DMS53 (cell line): ENCODE data around the gene LRBA.

Source experiments
- DNase-seq: peaks from one replicate; lab custom pipeline; 2025; lab: John Stamatoyannopoulos, UW

The LRBA gene

GRCh38 chr4:150278206-150278605, 736.9 kb downstream of the LRBA start:
- no peak for DNase-seq

- peak; percentile 29 for DNase-seq
Measured at GRCh38 chr4:150268444-150268843, 746.6 kb downstream of the LRBA start.

- DNase-seq = no peak
Measured at GRCh38 chr4:150265806-150266205, 749.3 kb downstream of the LRBA start.

DNA sequence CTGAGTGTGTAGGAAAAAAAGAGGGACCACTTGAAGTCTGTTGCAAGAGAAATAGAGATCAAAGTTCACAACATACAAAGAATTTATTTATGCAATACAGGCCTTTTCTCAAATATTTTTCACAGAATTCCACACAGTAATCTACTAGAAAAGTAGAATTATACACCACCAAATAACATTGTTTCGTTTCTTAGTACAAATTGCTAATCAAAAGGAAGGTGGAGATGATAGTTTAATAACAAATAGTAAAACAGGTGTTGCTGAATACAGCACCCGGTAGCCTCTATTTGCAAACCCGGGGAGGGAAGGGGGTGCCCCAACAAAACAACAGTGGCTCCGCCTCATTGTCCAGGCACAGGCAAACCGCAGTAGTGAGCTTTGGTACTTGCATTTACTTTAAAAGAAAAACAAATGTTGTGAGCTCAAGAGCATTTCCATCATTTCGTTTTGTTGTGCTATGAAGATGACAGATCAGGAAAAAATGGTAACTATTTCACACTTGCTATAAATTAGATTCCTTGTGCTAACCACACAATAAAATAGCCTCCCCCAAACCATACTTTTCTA, 750.4 kb downstream of the LRBA start:
- no peak for DNase-seq

DNA sequence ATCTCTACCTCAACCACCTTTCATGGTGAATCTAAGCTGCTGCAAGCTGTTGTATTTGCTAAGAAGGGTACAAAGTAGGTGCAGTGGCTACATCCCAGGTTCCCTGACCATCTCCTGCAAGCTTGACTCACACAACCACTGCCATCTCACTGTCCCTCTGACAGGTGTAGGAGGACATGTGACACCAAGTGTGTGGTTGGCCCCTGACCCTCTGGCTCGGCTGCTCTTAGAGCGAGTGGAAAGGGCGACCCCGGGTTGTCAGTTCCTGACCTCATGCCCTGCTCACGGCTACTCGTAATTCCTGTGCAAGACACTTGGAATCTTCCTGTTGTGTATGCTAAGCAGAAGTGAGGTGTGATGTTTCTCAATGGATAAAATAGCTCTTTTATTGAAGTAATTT, 752.5 kb downstream of the LRBA start:
- no peak for DNase-seq

- no peak for DNase-seq
Measured at GRCh38 chr4:150261571-150261970, 753.5 kb downstream of the LRBA start.

GRCh38 chr4:150259861-150260567, 755.1 kb downstream of the LRBA start:
- DNase-seq = no peak

DNA sequence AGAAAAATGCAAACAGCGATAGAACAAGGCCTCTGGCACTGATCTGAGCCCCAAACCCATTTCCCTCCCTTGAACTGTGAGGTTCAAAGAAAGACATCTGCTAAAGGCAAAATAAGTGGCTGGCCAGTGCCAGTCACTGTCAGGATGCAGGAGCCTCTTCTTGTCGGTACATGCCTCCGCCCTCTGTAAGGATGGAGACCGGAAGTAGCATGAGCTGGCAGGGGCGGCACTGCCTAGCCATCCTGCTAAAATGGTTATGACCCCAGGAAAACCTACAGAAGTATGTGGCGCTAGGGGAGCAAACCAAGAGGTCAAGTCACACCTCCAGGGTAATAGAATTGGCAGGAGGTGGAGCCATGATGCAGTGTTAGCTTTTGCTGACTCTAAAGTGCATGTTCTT, 756.5 kb downstream of the LRBA start:
- no peak for DNase-seq

GRCh38 chr4:150256841-150257730, 758.0 kb downstream of the LRBA start:
- DNase-seq = no peak

DNA sequence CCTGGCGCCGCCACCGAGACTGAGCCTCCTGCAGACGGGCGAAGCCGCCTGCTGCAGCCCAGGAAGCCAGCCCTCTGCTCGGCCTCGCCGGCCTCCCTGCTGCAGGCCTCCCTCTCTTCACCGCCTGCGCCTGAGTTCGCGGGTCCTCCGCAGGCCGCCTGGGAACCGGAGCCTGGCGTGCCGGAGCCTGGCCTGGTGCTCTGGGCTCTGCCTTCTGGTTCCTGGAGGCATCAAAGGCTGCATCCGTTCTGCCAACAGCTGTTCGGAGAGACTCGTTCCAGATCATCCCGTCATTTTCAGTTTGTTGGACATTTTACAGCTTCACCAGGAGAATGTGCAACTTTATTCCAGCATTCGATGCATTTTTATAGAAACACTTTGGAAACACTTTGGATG, 758.9 kb downstream of the LRBA start:
- no peak for DNase-seq

- DNase-seq = no peak
Measured at GRCh38 chr4:150255610-150256224, 759.4 kb downstream of the LRBA start.

GRCh38 chr4:150253965-150254630, 761.0 kb downstream of the LRBA start:
- DNase-seq = no peak

DNA sequence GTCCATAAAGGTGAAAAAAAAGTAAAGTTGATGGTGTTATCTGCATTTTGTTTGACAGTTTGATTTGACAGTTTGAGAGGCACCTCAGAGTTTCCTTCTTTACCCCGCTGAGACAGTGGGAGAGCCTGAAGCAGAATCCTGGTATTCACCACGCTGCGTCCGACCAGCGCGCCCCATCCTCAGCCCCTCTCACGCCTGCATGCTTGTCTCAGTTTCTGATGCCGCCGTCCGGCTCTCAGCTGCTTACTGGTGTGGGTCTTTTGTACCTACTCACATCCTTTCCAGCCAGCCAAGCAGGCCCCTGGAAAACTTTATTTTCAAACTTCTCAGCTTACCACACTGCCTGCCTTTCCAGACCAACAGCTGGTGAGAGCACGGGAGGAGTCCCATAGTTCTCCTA, 761.7 kb downstream of the LRBA start:
- DNase-seq = no peak

DNA sequence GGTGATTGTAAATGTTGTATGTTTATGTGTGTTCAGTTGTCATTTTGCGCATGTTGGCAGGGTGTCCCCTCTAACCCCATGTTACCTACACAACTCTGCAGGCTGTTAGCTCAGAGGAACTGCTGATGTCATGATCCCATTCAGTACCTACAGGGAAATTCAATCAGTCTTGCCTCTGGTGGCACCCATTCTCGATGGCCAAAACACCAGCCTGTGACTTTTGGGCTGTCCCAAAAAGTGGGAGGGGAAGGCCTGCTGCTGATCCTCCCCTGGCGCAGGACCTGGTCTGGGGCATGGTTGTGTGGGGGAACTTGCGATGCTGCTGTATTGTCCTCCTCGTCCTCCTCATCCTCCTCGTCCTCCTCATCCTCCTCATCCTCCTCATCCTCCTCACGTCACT, 762.3 kb downstream of the LRBA start:
- DNase-seq = no peak

DNA sequence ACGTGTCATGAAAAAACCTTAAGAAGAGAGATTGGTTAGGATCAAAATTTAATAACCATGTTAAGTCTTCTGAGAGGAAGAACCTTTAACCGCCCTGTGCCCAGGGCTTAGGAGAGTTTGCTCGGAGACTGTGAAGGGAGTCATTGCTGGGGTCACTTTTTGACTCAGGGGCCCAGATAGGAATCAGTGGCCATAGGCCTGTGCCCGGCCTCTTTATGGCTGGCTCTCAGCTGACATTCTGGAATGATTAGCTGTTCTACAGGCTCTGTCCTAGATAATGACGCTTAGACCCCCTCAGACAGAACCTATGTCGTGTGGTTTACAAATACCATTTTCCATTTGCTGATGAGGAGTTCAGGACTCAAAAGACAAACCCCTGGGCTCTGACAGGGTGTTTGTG, 762.8 kb downstream of the LRBA start:
- no peak for DNase-seq

DNA sequence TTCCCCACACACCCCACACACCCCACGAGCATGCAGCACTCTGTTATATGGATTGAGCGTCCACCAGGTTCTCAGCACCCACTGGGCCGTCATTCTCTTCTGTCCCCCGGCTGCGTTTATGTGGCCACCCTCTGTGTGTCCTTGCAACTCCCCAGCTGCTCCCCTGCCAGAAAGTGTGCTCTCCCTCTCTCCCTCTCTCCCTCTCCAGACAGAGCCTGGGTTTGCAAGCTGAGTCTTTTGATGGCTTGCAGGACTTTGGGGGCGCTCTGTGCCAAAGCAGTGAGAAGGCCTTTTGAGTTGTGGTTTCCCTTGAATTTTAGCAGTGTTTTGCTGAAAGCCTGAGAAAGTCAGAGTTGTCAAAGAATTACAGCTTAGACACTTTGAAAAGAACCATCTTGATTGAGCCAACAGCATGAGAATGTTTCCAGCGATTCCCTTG, 763.3 kb downstream of the LRBA start:
- peak; percentile 26 for DNase-seq

DNA sequence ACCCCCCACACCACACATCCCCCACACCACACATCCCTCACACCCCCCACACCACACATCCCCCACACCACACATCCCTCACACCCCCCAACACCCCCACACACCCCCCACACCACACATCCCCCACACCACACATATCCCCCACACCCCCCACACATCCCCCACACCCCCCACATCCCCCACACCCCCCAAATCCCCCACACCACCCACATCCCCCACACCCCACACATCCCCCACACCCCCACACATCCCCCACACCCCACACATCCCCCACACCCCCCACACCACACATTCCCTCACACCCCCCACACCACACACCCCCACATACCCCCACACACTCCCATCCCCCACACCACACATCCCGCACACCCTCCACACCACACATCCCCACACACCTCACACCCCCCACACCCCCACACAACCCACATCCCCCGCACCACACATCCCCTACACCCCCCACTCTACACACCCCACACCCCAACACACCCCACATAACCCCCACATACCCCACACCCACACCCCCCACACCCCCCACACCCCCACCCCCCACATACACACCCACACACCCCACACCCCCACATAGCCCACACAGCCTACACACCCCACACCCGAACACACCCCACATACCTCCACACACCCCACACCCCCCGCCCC, 764.0 kb downstream of the LRBA start:
- DNase-seq = no peak

- peak; percentile 7 for DNase-seq
Measured at GRCh38 chr4:150250293-150250997, 764.6 kb downstream of the LRBA start.

- DNase-seq = no peak
Measured at GRCh38 chr4:150248181-150248580, 766.9 kb downstream of the LRBA start.

GRCh38 chr4:150247184-150247583, 767.9 kb downstream of the LRBA start:
- DNase-seq = no peak

GRCh38 chr4:150244600-150244999, 770.5 kb downstream of the LRBA start:
- DNase-seq = peak; percentile 45
